ENCODE results near the gene MTMR11. TPM values are rescaled to one million over a fixed set of nuclear protein-coding genes. Genes with fewer than 3 reads are reported as not detected.

The MTMR11 gene
- total and polyA plus RNA-seq, 2 donors (not counting 1 experiment from before 2014, with no cell fraction given), result 0.91 TPM; not detected in 1

DNA sequence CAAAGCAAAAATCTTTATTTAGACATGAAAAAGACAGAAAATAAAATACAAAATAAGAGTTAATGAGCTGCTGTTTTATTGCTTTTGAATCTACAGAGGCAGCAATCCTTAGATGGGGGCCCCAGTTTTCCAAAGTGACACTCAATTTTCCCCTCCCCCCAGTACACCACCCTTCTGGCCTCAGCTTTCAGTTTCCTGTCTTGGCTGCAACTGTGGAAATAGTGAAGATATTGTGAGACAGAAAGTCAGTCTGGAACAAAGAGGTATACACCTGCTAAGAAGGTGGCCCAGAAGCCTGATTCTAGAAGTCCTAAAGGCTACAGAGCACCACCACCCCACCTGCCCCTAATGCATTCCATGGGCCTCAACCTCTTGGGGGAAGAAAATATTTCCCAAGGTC, 1.1 kb upstream of the MTMR11 start:
- Histone ChIP-seq H3K4me2 (replicated peaks; ENCODE audit: low read depth, low read length, poor library complexity, severe bottlenecking) (no peak overlapping the region), H3K4me1 (ENCODE audit: control insufficient read depth in 2 of 2, insufficient read depth in 2 of 2, low read length in 2 of 2) (no peaks in the 10 kb centered on the region), H3K27ac (ENCODE audit: low read length in 2 of 2) (no peak overlapping the region), H3K79me2 (ENCODE audit: control insufficient read depth, insufficient read depth, low read length) (no peaks in the 10 kb centered on the region), H3K4me3 (ENCODE audit: control extremely low read depth in 1 of 5, extremely low read depth in 1 of 5, insufficient read depth in 1 of 5, low read depth in 2 of 5, low read length in 4 of 5) (no peak overlapping the region), H3K36me3 (replicated peaks in 1 of 2; ENCODE audit: control extremely low read depth in 1 of 2, control insufficient read depth in 1 of 2, extremely low read depth in 1 of 2, insufficient read depth in 2 of 2, low read length in 1 of 2) (no peaks in the 10 kb centered on the region), H3K27me3 (replicated peaks in 1 of 4; ENCODE audit: control extremely low read depth in 1 of 4, control insufficient read depth in 3 of 4, insufficient read depth in 4 of 4, low read length in 3 of 4) (peaks cover 0 to 21% (median 2%) of the 10 kb centered on the region in 4 experiments), H3K9ac (ENCODE audit: low read length) (no peak overlapping the region), H4K20me1 (ENCODE audit: control insufficient read depth, insufficient read depth, low read length, poor library complexity, severe bottlenecking) (no peaks in the 10 kb centered on the region), H2AFZ (ENCODE audit: insufficient read depth, low read depth, low read length, poor library complexity, severe bottlenecking) (no peak overlapping the region), H3K9me3 (ENCODE audit: control extremely low read depth in 1 of 3, control insufficient read depth in 2 of 3, insufficient read depth in 1 of 3, low read length in 2 of 3) (no peaks in the 10 kb centered on the region)
- POLR2A ChIA-PET, result no interaction called here
- H3K27me3 Mint-ChIP-seq, result peaks cover 30% of the 10 kb centered on the region
- DNase-seq, result no peak
- CTCF ChIA-PET, result no interaction called here
- no peaks in the 10 kb centered on the region for H3K4me1 Mint-ChIP-seq
- no peak overlapping the region for H3K27ac Mint-ChIP-seq
- no peak overlapping the region for H3K4me3 Mint-ChIP-seq
- ATAC-seq (ENCODE audit: low read depth), result no peak
- no peak for TF ChIP-seq EZH2 (IDR thresholded peaks at IDR 0.05; ENCODE audit: borderline replicate concordance, insufficient read depth, low read depth, low read length, poor library complexity, severe bottlenecking)
- intact Hi-C loops (cut with micrococcal nuclease), result no loop called here
- H3K9me3 Mint-ChIP-seq (ENCODE audit: insufficient read depth), result no peaks in the 10 kb centered on the region

DNA sequence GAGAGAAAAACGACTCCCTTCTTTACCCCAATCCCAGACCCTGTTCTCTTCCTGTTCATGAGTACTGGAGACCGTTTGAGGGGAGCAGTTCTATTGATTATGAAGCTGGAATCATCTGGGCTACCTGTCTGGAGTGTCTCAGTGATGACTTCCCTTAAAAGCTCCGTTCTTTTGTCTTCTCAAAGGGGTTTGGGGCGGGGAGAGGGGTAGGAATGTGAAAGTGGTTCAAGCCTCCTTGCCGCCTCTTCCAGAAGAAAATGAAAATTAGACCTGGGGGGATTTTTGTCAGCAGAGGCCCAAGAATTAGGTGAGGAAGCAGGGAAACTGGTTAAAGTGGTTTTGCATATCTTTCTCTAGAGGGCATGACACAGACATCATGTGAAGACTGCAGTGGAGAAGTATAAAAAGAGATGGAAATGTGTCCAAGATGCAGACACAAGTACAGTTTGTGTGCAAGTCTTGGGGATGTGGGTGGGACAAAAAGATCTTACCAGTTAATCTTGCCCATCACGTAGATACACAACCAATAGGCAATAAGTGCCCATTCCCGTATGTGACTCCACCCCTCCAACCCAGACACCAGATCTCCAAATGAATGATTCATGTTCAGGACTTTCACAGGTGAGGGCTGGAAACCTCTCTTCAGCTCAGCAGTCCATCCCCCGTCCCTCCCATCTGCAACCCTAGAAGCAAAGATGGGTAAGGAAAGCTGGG, 470 bp upstream of the MTMR11 start:
- Histone ChIP-seq H3K4me1 (ENCODE audit: control insufficient read depth in 2 of 2, insufficient read depth in 2 of 2, low read length in 2 of 2) (no peaks in the 10 kb centered on the region), H3K36me3 (replicated peaks in 1 of 2; ENCODE audit: control extremely low read depth in 1 of 2, control insufficient read depth in 1 of 2, extremely low read depth in 1 of 2, insufficient read depth in 2 of 2, low read length in 1 of 2) (no peaks in the 10 kb centered on the region), H3K9ac (ENCODE audit: low read length) (no peak overlapping the region), H3K79me2 (ENCODE audit: control insufficient read depth, insufficient read depth, low read length) (no peaks in the 10 kb centered on the region), H3K4me3 (ENCODE audit: control extremely low read depth in 1 of 5, extremely low read depth in 1 of 5, insufficient read depth in 1 of 5, low read depth in 2 of 5, low read length in 4 of 5) (no peak overlapping the region), H2AFZ (ENCODE audit: insufficient read depth, low read depth, low read length, poor library complexity, severe bottlenecking) (no peak overlapping the region), H3K27me3 (replicated peaks in 1 of 4; ENCODE audit: control extremely low read depth in 1 of 4, control insufficient read depth in 3 of 4, insufficient read depth in 4 of 4, low read length in 3 of 4) (peaks cover 0 to 21% (median 2%) of the 10 kb centered on the region in 4 experiments), H3K4me2 (replicated peaks; ENCODE audit: low read depth, low read length, poor library complexity, severe bottlenecking) (no peak overlapping the region), H3K9me3 (ENCODE audit: control extremely low read depth in 1 of 3, control insufficient read depth in 2 of 3, insufficient read depth in 1 of 3, low read length in 2 of 3) (no peaks in the 10 kb centered on the region), H4K20me1 (ENCODE audit: control insufficient read depth, insufficient read depth, low read length, poor library complexity, severe bottlenecking) (no peaks in the 10 kb centered on the region), H3K27ac (ENCODE audit: low read length in 2 of 2) (no peak overlapping the region)
- Mint-ChIP-seq H3K27me3 (peaks cover 33% of the 10 kb centered on the region), H3K4me1 (no peaks in the 10 kb centered on the region), H3K27ac (no peak overlapping the region), H3K9me3 (ENCODE audit: insufficient read depth) (no peaks in the 10 kb centered on the region), H3K4me3 (no peak overlapping the region)
- POLR2A ChIA-PET, result no interaction called here
- intact Hi-C loops (cut with micrococcal nuclease), result no loop called here
- CTCF ChIA-PET, result no interaction called here
- WGBS (ENCODE audit: insufficient coverage), result 73% methylated on average over 5 of the region's 8 CpGs
- ATAC-seq (ENCODE audit: low read depth) (no peak), DNase-seq (no peak)
- no peak for TF ChIP-seq EZH2 (IDR thresholded peaks at IDR 0.05; ENCODE audit: borderline replicate concordance, insufficient read depth, low read depth, low read length, poor library complexity, severe bottlenecking)
- TF ChIP-seq, protein P1, sequence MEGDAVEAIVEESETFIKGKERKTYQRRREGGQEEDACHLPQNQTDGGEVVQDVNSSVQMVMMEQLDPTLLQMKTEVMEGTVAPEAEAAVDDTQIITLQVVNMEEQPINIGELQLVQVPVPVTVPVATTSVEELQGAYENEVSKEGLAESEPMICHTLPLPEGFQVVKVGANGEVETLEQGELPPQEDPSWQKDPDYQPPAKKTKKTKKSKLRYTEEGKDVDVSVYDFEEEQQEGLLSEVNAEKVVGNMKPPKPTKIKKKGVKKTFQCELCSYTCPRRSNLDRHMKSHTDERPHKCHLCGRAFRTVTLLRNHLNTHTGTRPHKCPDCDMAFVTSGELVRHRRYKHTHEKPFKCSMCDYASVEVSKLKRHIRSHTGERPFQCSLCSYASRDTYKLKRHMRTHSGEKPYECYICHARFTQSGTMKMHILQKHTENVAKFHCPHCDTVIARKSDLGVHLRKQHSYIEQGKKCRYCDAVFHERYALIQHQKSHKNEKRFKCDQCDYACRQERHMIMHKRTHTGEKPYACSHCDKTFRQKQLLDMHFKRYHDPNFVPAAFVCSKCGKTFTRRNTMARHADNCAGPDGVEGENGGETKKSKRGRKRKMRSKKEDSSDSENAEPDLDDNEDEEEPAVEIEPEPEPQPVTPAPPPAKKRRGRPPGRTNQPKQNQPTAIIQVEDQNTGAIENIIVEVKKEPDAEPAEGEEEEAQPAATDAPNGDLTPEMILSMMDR (IDR thresholded peaks at IDR 0.05), result no peak
